Stimulated activated CD8-positive, alpha-beta memory T cell treated with anti-CD3 and anti-CD28 coated beads, Interleukin-7, amount 100 ng/mL, for 24 hours (primary cell): ENCODE results near the gene SHB.

Experiments
- DNase-seq: peaks from one replicate; pipeline ENCODE4 v3.0.0-alpha.2; 2020; ENCODE audit warnings: low read depth

Gene SHB

GRCh38 chr9:37929441-37929895, 139.6 kb downstream of the SHB start:
- no peak for DNase-seq

DNA sequence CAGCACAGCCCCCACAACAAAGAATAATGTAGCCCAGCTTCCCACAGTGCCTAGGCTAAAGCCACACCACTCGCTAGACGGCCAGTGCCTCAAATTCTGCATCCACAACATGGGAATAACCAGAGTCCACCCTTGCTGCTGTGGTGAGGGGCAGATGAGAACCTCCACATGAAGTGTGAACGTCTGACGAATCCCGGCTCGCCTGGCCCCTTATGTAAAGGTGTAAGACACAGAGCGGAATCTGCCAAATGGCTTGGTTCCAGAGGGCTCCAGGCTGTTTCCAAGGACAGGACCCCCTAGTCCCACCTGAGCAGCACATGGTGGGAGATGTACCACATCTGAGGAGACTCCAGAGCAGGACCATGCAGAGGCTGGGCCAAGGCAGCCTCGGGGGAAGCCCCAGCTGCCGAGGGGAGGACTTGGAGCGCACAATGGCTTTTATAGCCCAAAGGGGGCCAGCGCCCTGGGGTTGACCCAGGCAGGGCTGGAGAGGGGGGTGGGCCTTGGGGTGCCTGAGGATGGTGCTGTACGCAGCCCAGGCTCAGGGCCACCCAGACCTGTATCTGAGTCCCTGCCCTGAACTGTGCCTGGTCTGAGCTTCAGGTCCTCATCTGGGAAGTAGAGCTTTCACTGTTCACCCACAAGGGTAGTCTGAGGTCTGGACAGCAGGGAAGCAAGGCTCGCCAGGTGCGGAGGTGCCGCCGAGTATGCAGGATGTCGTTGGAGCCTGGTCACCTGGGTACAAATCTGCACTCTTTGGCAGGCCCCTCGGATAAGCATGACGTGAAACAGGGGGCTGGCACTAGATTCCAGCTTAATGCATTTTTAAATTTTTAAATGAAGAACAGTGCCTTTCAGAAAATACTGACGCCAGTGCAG, 140.2 kb downstream of the SHB start:
- DNase-seq: no peak

- DNase-seq: no peak
Observed at GRCh38 chr9:37927601-37928551, 141.2 kb downstream of the SHB start.

DNA sequence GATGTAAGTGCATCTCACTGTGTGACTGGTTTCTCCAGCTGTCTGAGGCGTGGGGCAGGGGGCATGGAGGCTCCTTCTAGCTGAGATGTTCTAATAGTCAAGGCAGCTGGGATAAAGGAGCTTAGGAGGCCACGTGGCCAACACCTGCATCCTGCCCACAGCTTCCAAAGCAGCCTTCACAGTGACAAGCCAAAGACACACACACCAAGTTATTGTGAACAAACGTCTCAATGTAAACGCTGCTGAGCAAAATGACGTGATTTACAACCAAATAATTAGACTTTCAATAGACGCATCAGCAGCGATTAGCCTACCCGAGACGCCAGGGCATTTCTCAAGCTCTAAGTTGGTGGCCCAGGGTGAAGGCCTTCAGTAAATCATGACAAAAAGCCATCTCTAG, 141.9 kb downstream of the SHB start:
- DNase-seq: no peak

DNA sequence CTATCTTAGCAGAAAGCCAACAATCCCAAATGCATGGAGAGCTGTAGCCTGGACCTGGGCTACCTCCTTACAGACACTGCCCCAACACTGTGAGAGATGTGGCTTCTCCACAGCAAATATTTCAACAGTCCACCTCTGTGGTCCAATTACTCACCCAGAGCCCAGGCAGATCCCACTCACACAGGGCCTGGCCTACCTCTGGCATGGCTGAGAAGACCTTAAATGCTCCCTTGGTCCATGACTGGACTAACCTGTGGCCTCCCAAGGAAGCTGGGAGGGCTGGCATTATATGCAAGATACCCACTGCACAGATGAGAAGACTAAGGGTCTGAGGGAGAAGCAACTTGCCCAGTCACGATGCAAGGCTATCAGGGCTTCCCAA, 142.3 kb downstream of the SHB start:
- no peak for DNase-seq

- DNase-seq: no peak
Observed at GRCh38 chr9:37925786-37926736, 143.0 kb downstream of the SHB start.

- no peak for DNase-seq
Observed at GRCh38 chr9:37925006-37925405, 144.0 kb downstream of the SHB start.

DNA sequence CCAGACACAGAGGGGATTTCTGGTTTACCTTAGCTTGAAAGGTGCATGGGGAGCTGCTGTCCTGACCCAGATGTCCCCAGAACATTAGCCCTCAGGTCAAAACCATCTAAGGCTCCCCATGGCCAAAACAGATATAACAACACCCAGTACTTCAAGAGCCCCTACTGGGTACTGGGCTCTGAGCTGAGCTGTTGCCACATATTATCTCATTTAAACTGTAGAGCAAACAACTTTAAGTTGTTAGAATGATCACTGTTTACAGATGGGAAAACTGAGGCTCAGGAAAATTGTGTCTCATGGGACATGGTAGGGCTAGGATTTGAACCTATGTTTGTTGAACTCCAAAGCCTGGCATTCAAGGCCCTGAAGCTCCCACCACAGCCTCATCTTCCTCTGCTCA, 144.5 kb downstream of the SHB start:
- no peak for DNase-seq

GRCh38 chr9:37923796-37924427, 145.1 kb downstream of the SHB start:
- no peak for DNase-seq

DNA sequence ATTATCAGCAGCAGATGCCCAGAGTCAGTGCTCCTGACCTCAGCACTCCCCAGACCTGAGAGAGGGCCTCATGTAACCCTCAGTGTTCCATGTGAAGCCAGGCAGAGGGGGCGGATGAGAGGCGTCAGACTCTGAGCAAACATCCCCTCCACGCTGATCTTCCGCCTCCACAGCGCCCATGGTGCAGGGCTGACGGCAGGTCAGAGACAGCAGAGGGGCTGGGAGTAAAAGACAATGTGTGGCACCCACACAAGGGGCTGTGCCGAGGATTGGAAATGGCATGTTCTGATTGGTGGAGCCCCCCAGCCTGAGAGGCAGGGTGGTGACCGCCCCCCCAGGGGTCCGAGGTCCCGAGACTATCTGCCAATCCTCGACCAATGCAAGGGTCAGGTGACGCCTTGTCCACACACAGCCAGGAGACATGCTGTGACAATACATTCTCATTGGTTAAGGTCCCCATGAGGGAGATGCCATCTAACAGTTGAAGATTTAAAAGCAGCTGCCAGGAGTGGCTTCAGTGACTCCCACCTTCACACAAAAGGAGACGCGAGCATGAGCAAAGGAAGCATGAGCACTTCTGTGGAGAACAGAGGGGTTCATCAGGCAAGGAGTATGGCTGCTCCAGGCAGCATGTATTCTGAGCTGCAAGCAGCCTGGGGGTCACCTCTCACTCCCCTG, 145.8 kb downstream of the SHB start:
- no peak for DNase-seq

- DNase-seq: no peak
Observed at GRCh38 chr9:37922363-37923117, 146.5 kb downstream of the SHB start.

GRCh38 chr9:37921546-37922300, 147.3 kb downstream of the SHB start:
- no peak for DNase-seq

DNA sequence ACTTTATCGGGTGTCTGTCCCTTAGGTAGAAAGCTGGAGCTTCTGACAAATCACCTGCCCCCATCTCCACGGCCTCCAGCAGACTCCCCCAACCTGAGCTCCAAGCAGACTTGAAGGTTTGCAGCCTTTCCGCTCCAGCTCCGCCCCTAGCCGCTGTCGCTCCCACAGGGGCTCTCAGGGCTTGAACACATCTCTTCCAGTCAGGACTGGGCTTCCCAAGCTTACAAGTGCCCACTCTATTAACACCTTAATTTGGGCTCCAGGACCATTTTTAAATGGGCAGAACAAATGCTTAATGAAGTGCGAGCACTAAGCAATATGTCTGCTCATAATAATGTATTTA, 147.9 kb downstream of the SHB start:
- no peak for DNase-seq

- DNase-seq: no peak
Observed at GRCh38 chr9:37920471-37921167, 148.4 kb downstream of the SHB start.

- DNase-seq: no peak
Observed at GRCh38 chr9:37919956-37920335, 149.1 kb downstream of the SHB start.

DNA sequence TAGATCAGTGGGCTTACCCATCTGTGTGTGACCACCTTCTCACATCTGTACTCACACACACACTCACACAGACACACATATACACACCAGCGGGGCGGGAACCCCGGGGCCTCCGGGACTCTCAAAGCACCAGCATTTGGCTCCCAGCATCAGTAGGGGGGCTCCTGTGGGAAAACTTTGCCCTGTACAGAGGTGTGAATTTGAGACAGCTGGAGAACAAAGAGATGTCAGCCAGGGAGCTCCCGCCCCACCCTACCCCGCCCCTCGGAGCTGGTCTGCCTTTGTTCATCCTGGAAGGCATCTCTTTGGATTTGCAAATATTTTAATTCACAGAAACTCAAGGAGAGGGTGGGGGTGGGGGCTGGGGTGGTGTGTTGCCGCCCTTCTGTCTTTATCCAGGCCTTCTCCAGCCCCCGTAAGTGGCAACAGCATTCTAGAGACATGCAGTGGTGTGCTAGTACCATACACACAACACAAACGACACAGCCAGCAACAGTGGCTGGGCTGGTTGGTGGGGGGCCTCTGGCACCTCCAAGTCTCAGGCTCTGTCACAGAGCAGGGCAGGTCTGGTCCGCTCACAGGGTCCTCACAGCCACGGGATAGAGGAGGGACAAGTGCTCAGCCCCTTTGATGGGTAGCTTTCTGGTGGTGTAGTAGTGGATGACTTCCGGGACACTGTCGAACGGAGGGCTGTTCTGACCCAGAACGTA, 149.6 kb downstream of the SHB start:
- DNase-seq: no peak

GRCh38 chr9:37918665-37919170, 150.3 kb downstream of the SHB start:
- DNase-seq: no peak
